K562 treated with DMSO at 1 percent for 4 hours (cell line): Measurements from ENCODE around the gene ST8SIA1. TPM values are rescaled to one million over a fixed set of nuclear protein-coding genes. Genes with fewer than 3 reads are reported as not detected.

Source experiments
- total RNA-seq: library from RNA; unstranded; fragments of 300-600 nt; gene quantifications from 2 replicates; pipeline ENCODE4 v1.2.3, GENCODE V29; 2022; ENCODE audit not compliant: insufficient read depth

ST8SIA1 gene
- total RNA-seq: not detected in 2 replicates

DNA sequence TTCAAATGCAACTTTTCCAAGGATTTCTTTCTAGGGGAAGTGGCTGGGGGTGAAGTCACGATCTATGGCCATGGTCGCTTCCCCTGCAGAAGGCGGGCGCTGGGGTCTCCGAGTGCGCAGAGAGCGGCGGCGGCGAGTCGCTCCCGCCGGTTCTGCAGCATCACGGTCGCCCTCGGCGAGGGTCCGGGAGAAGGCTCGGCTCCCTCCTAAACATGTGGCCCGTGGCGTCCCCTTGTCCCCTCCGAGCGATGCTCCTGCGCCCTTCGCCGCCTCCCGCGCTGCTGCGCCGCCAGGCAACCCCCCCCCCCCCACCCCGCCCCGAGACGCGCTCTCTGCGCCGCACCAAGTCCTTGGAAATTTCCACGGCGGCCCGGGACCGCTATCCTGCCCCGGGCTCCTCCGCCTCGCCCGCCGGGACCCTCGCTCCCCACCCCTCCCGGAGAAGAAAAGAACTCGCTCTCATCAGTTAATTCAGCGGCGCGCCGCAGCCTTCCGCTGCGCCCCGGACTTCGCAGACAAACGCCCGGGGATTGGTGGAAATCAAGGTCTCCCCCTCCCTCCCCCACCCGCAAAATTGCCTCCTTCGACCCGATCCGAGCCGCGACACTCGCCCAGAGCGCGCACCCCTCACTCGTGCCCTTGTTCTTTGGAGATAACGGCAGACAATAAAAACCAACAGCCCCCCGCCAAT is at the start of gene ST8SIA1:
ST8SIA1 (minus strand) TSS at position 298 of the 691 bp plus-strand sequence. CDS start 475 bp downstream, outside the sequence.

Other genes with a start within 250 kb of the ST8SIA1 start
- 9.0 and 10.4 TPM in 2 replicates for gene C2CD5, start 209.8 kb upstream of the ST8SIA1 start, total RNA-seq